ENCODE data around the gene GRK1. TPM values are rescaled to one million over a fixed set of nuclear protein-coding genes. Genes with fewer than 3 reads are reported as not detected.

The GRK1 gene
- total RNA-seq, 5 donors from 2014 or later (not counting 1 experiment from before 2014, with no cell fraction given), result not detected

GRCh38 chr13:113742000-113742441 is 75.0 kb downstream of the GRK1 start:
- CTCF ChIA-PET, result interaction anchor here in 1 of 2 donors (0.9 kb wide), 1 partner anchor 368 kb away, joined by 3 read pairs; no protein-coding TSS in a partner anchor
- peak in 10 of 35 experiments; percentile 10 to 40 (median 32) for DNase-seq
- Histone ChIP-seq H3K27ac (ENCODE audit: low read length) (no peak overlapping the region), H3K4me1 (ENCODE audit: control insufficient read depth in 1 of 2, extremely low read depth in 1 of 2, insufficient read depth in 2 of 2, low read length in 2 of 2) (peaks cover 9 to 27% of the 10 kb centered on the region in 2 experiments), H3K27me3 (replicated peaks in 1 of 2; ENCODE audit: control insufficient read depth in 2 of 2, extremely low read depth in 1 of 2, insufficient read depth in 2 of 2, low read length in 1 of 2) (peaks cover 0 to 66% of the 10 kb centered on the region in 2 experiments), H3K36me3 (ENCODE audit: control insufficient read depth in 2 of 2, extremely low read depth in 1 of 2, insufficient read depth in 1 of 2, low read length in 1 of 2) (no peaks in the 10 kb centered on the region), H3K4me3 (ENCODE audit: control insufficient read depth in 1 of 2, extremely low read depth in 1 of 2, low read length in 1 of 2) (peak overlapping the region in 1 of 2 donors; percentile 2), H3K9me3 (no peaks in the 10 kb centered on the region)
- no peaks in the 10 kb centered on the region for H3K36me3 Mint-ChIP-seq
- peak; percentile 58 to 68 (median 62) for ATAC-seq (replicated peaks in 1 of 4)
- peaks cover 21 to 29% (median 21%) of the 10 kb centered on the region in 3 donors for H3K4me1 Mint-ChIP-seq
- H3K27me3 Mint-ChIP-seq, result peaks cover 7 to 24% of the 10 kb centered on the region in 2 donors
- H3K27ac Mint-ChIP-seq, result no peak overlapping the region
- 36% methylated on average over 12 of the region's 15 CpGs for WGBS (ENCODE audit: insufficient coverage)
- POLR2A ChIA-PET, result no interaction called here
- H3K9me3 Mint-ChIP-seq, result no peaks in the 10 kb centered on the region
- H3K4me3 Mint-ChIP-seq, result peak overlapping the region; percentile 17 to 66 (median 21)

- H3K4me3 ChIP-seq (ENCODE audit: control insufficient read depth in 1 of 2, extremely low read depth in 1 of 2, low read length in 1 of 2), result no peak overlapping the region
- Mint-ChIP-seq H3K4me3 (peak overlapping the region in 1 of 3 donors; percentile 66), H3K27ac (no peak overlapping the region), H3K27me3 (peaks cover 7 to 24% of the 10 kb centered on the region in 2 donors), H3K9me3 (no peaks in the 10 kb centered on the region), H3K4me1 (peaks cover 21 to 29% (median 21%) of the 10 kb centered on the region in 3 donors), H3K36me3 (no peaks in the 10 kb centered on the region)
- ATAC-seq (replicated peaks in 1 of 4), result peak in 3 of 4 experiments; percentile 43 to 68 (median 45)
- ChIA-PET CTCF (interaction anchor here in 1 of 2 donors (0.9 kb wide), 1 partner anchor 367 kb away, joined by 3 read pairs; no protein-coding TSS in a partner anchor), POLR2A (no interaction called here)
- H3K9me3 ChIP-seq, result no peaks in the 10 kb centered on the region
- no peak overlapping the region for H3K27ac ChIP-seq (ENCODE audit: low read length)
- 54% methylated on average over 12 of the region's 21 CpGs for WGBS (ENCODE audit: insufficient coverage)
- H3K27me3 ChIP-seq (replicated peaks in 1 of 2; ENCODE audit: control insufficient read depth in 2 of 2, extremely low read depth in 1 of 2, insufficient read depth in 2 of 2, low read length in 1 of 2), result peaks cover 0 to 60% of the 10 kb centered on the region in 2 experiments
- DNase-seq, result no peak
- peaks cover 9 to 27% of the 10 kb centered on the region in 2 experiments for H3K4me1 ChIP-seq (ENCODE audit: control insufficient read depth in 1 of 2, extremely low read depth in 1 of 2, insufficient read depth in 2 of 2, low read length in 2 of 2)
- no peaks in the 10 kb centered on the region for H3K36me3 ChIP-seq (ENCODE audit: control insufficient read depth in 2 of 2, extremely low read depth in 1 of 2, insufficient read depth in 1 of 2, low read length in 1 of 2)
Measured at GRCh38 chr13:113742445-113743120, 75.6 kb downstream of the GRK1 start.

GRCh38 chr13:113743366-113744195 is 76.6 kb downstream of the GRK1 start:
- peaks cover 9 to 27% of the 10 kb centered on the region in 2 experiments for H3K4me1 ChIP-seq (ENCODE audit: control insufficient read depth in 1 of 2, extremely low read depth in 1 of 2, insufficient read depth in 2 of 2, low read length in 2 of 2)
- POLR2A ChIA-PET, result no interaction called here

GRCh38 chr13:113744197-113745000 is 77.4 kb downstream of the GRK1 start:
- ChIA-PET CTCF (no interaction called here), POLR2A (no interaction called here)
- Histone ChIP-seq H3K27me3 (replicated peaks in 1 of 2; ENCODE audit: control insufficient read depth in 2 of 2, extremely low read depth in 1 of 2, insufficient read depth in 2 of 2, low read length in 1 of 2) (peaks cover 0 to 53% of the 10 kb centered on the region in 2 experiments), H3K36me3 (ENCODE audit: control insufficient read depth in 2 of 2, extremely low read depth in 1 of 2, insufficient read depth in 1 of 2, low read length in 1 of 2) (no peaks in the 10 kb centered on the region), H3K4me1 (ENCODE audit: control insufficient read depth in 1 of 2, extremely low read depth in 1 of 2, insufficient read depth in 2 of 2, low read length in 2 of 2) (peaks cover 9 to 27% of the 10 kb centered on the region in 2 experiments), H3K9me3 (no peaks in the 10 kb centered on the region), H3K4me3 (ENCODE audit: control insufficient read depth in 1 of 2, extremely low read depth in 1 of 2, low read length in 1 of 2) (no peak overlapping the region), H3K27ac (ENCODE audit: low read length) (no peak overlapping the region)
- H3K9me3 Mint-ChIP-seq, result no peaks in the 10 kb centered on the region
- no peaks in the 10 kb centered on the region for H3K36me3 Mint-ChIP-seq
- H3K27me3 Mint-ChIP-seq, result peaks cover 7 to 24% of the 10 kb centered on the region in 2 donors
- WGBS (ENCODE audit: insufficient coverage), result 95% methylated on average over 12 of the region's 21 CpGs
- no peak overlapping the region for H3K4me3 Mint-ChIP-seq
- ATAC-seq (replicated peaks in 1 of 4) (no peak), DNase-seq (no peak)
- H3K4me1 Mint-ChIP-seq, result peaks cover 21 to 29% (median 21%) of the 10 kb centered on the region in 3 donors
- H3K27ac Mint-ChIP-seq, result no peak overlapping the region

More at GRCh38 chr13:113743366-113744195, 76.6 kb downstream of the GRK1 start:
- H3K27me3 ChIP-seq (replicated peaks in 1 of 2; ENCODE audit: control insufficient read depth in 2 of 2, extremely low read depth in 1 of 2, insufficient read depth in 2 of 2, low read length in 1 of 2), result peaks cover 0 to 58% of the 10 kb centered on the region in 2 experiments
- DNase-seq (no peak), ATAC-seq (replicated peaks in 1 of 4) (no peak)
- CTCF ChIA-PET, result no interaction called here
- WGBS (ENCODE audit: insufficient coverage), result 86% methylated on average over 16 of the region's 24 CpGs
- H3K9me3 ChIP-seq, result no peaks in the 10 kb centered on the region
- Mint-ChIP-seq H3K27me3 (peaks cover 7 to 24% of the 10 kb centered on the region in 2 donors), H3K4me1 (peaks cover 21 to 29% (median 21%) of the 10 kb centered on the region in 3 donors), H3K9me3 (no peaks in the 10 kb centered on the region), H3K27ac (no peak overlapping the region), H3K36me3 (no peaks in the 10 kb centered on the region), H3K4me3 (no peak overlapping the region)
- no peaks in the 10 kb centered on the region for H3K36me3 ChIP-seq (ENCODE audit: control insufficient read depth in 2 of 2, extremely low read depth in 1 of 2, insufficient read depth in 1 of 2, low read length in 1 of 2)
- no peak overlapping the region for H3K27ac ChIP-seq (ENCODE audit: low read length)
- H3K4me3 ChIP-seq (ENCODE audit: control insufficient read depth in 1 of 2, extremely low read depth in 1 of 2, low read length in 1 of 2), result no peak overlapping the region

GRCh38 chr13:113745059-113745458 is 78.0 kb downstream of the GRK1 start:
- 81% methylated on average over 3 of the region's 9 CpGs for WGBS (ENCODE audit: insufficient coverage)

More at GRCh38 chr13:113745059-113745458, 78.0 kb downstream of the GRK1 start:
- Histone ChIP-seq H3K27ac (ENCODE audit: low read length) (no peak overlapping the region), H3K4me3 (ENCODE audit: control insufficient read depth in 1 of 2, extremely low read depth in 1 of 2, low read length in 1 of 2) (no peak overlapping the region), H3K36me3 (ENCODE audit: control insufficient read depth in 2 of 2, extremely low read depth in 1 of 2, insufficient read depth in 1 of 2, low read length in 1 of 2) (no peaks in the 10 kb centered on the region), H3K27me3 (replicated peaks in 1 of 2; ENCODE audit: control insufficient read depth in 2 of 2, extremely low read depth in 1 of 2, insufficient read depth in 2 of 2, low read length in 1 of 2) (peaks cover 0 to 47% of the 10 kb centered on the region in 2 experiments), H3K4me1 (ENCODE audit: control insufficient read depth in 1 of 2, extremely low read depth in 1 of 2, insufficient read depth in 2 of 2, low read length in 2 of 2) (peaks cover 9 to 26% of the 10 kb centered on the region in 2 experiments), H3K9me3 (no peaks in the 10 kb centered on the region)
- no peak for DNase-seq
- peaks cover 21 to 29% (median 21%) of the 10 kb centered on the region in 3 donors for H3K4me1 Mint-ChIP-seq
- ATAC-seq (replicated peaks in 1 of 4), result no peak
- CTCF ChIA-PET, result no interaction called here
- H3K27me3 Mint-ChIP-seq, result peaks cover 7 to 21% of the 10 kb centered on the region in 2 donors
- no peaks in the 10 kb centered on the region for H3K9me3 Mint-ChIP-seq
- no peak overlapping the region for H3K27ac Mint-ChIP-seq
- no peak overlapping the region for H3K4me3 Mint-ChIP-seq
- POLR2A ChIA-PET, result no interaction called here
- no peaks in the 10 kb centered on the region for H3K36me3 Mint-ChIP-seq

Data from T-cell (primary cell).